Fibroblast of skin of right quadriceps (primary cell): ENCODE data around the gene MKI67.
"Not testable (repeated sequence)": the region's sequence is repeated elsewhere in the genome, so short reads cannot be mapped to it uniquely, and the experiment has no call there.

Experiments used
- DNase-seq: peaks from one replicate; pipeline ENCODE4 v3.0.0-alpha.2; 2013

The MKI67 gene

DNA sequence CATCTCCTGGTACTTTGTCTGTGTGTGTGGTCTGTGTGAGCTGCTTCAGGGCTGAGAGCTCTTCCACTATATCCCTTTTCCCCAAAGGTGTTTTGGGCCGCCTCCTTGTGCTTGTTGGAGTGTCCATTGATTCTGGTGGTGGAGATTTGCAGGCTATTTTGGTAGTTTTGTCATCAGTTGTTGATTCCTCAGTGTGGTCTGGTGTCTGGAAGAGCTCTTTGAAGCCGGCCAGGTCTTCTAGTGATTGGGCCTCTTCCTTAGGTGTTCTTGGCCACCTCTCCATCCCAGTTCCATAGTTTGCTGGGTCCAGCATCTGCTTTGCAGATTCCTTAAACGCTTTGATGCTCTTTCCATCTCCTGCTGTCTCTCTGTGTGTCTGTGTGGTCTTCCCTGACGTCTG is 20.8 kb downstream of the MKI67 start:
- no peak for DNase-seq

DNA sequence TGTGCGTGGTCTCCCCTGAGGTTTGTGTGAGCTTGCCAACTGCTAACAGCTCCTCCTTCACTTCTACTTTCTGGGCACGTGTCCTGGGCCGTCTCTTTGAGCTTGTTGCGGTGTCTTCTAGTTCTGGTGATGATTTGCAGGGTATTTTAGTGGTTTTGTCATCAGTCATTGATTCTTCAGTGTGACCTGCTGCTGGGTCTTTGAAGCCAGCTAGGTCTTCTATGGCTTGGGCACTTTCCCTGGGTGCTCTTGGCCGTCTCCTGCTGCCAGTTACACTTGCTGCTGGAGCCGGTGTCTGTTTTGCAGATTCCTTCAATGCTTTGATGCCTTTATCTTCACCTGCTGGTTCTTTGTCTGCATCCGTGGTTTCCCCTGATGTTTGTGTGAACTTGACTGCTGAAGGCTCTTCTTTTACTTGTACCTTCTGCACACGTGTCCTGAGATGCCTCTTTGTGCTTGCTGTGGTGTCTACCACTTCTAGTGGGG is 23.0 kb downstream of the MKI67 start:
- no peak for DNase-seq

DNA sequence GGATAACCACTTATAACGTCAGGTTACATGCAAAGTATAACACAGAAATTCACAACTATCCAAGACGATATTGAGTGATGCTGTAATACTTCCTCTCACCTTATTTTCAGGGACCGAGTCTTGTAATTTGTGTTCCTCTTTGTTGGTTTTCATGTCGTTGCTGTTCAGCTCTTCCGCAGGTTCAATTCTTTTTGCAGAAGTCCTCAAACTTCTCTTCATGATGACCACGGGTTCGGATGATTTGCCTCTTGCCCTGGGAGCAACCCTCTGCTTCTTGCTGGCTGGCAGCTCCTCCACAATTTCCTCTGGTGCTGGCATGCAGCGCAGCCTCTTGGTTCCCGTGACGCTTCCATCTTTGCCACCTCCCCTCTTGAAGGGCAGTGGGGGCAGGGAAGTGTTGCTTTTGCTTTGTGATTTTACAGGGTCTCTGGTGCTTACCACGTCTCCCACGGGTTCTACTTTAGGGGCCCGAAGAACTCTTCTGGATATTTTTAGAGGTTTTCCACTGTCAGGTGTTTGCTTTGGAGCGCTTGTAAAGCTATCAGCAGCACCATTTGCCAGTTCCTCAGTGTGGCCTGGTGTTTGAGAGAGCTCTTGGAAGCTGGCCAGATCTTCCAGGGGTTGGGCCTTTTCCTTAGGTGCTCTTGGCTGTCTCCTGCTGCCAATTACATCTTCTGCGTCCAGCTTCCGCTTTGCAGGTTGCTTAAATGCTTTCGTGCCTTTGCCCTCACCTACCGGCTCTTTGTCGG is 23.6 kb downstream of the MKI67 start:
- DNase-seq, result no peak

DNA sequence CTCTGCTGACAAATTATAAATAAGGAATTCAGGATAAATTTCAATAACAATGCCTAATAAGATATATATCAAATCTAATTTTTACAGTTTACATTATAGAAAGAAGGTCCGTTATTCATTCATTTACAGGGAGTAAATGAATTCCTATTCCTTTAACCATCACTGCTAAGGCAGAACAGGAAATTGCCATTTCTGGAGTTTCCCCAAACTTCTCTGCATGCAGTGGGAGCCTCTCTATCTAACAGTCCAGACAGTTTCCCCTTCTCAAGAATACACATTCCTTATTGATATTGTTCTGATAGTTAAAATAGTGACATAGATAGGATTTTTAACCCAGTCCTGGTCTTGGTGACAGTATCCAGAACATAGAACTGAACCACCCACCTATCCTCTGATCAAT is 24.3 kb downstream of the MKI67 start:
- no peak for DNase-seq

DNA sequence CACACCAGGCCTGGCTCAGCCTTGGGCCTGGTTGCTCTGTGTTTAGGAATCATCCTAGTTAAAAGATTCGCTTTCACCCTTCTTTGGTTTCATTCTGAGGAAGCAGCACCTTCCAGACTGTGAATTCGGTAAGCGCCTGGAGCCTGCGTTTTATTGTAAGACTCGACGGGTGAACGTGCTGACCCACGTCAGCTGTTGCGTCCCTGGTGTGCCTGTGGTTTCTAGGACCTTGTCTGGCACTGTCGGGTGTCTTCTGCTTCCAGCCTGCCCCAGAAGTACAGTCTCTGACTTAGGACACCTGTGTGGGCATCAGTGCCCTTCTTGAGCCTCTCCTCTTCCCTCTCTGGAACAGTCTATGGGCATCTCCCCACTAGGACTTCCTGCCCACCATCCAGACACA is 26.3 kb downstream of the MKI67 start:
- DNase-seq, result no peak

DNA sequence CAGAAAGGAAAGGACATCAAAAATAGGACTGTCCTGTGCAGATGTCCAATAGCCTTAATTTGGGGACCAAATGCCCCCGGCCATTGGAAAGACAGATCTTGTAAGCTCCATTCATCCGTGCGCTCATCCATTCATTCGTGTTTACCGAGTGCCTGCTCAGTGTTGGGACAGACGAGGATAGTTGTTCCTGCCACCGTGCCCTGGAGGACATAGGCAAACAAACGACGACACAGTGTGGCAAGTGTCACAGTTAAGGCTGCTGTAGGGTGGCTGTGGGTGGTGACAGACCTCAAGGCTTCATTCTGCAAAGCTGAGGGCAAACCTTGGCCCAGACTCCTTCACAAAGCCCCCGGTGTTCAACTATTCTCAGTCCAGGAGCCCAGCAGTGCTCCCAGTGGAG is 27.6 kb downstream of the MKI67 start:
- no peak for DNase-seq

DNA sequence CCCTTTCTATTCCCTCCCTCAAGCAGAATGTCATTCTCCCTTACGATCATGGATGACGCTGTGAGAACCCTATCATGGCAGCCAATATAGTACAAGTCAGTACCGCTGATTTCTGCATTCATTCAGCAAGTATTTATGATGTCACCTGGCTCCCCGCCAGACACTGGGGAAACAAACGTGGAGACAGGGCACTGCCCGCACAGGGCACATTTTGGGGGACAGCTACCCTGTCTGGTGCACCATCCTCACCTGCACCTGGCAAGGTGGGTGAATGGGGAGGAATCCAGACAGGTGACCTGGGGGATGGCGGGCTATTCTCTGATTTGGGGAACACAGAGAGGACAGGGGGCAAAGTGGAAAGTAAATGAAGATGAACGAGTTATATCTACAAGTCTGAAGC is 28.4 kb downstream of the MKI67 start:
- peak; percentile 29 for DNase-seq

DNA sequence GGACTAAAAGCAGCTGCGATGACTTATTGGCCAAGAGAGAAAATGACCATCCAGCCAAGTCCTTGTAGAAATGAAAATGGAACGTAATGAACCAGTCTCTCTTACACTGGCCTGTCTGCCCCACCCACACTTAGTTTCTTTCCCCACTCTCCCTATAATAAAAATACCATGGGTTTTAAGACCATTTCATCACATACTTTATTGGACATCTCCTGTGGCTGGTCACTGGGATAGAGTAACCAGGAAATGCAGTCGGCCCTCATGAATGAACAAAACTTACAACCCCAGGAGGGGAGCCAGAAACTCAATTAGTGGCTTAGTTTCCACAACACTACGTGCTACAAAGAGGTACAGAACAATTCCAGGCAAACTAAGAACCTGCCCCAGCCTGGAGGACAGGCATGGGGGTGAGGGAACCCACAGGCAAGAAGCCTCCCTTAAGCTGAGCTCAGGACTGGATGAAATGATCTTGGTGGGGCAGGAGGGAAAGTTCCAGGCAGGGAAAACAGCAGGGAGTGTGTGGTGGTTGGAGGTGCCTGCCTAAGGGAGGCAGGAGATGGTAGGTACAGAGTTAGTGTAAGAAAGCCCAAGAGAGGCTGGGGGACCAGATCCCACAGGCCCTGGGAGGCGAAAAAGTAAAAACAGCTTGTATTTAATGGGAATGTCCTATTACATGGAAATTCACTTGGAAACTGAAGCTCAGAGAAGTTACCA is 29.6 kb downstream of the MKI67 start:
- peak; percentile 14 for DNase-seq

DNA sequence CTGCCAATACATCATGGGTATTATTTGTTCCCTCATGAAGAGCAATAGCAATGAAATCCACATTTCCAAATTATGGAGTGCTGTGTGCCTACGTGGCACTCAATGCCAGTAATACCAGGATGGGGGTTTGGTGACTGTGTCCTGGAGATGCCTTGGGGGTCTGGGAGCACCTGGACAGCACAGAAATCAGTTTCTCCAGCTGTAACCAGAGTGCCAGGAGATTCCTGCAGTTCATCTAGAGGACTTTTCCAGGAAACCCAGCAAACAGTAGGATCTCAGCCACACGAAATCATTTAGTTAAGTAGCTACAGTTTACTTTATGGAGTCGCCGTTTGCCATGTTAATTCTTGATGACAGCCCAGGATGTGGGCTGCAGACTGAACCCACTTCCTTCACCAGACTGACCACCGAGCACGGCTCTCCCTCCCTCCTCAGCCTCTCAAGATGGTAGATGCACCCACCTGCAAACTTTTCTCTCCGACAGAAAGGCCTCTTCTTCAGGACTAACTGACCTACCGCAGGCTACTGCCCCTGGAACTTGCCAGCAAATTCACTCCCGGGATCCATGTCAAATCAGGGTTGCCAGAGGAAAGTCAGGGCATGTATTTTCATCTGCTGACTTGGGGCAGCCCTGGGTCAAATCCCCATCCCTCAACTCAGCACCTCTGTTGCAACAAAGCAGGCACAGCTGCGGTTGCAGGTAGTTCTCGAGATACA is 30.3 kb downstream of the MKI67 start:
- DNase-seq, result no peak

DNA sequence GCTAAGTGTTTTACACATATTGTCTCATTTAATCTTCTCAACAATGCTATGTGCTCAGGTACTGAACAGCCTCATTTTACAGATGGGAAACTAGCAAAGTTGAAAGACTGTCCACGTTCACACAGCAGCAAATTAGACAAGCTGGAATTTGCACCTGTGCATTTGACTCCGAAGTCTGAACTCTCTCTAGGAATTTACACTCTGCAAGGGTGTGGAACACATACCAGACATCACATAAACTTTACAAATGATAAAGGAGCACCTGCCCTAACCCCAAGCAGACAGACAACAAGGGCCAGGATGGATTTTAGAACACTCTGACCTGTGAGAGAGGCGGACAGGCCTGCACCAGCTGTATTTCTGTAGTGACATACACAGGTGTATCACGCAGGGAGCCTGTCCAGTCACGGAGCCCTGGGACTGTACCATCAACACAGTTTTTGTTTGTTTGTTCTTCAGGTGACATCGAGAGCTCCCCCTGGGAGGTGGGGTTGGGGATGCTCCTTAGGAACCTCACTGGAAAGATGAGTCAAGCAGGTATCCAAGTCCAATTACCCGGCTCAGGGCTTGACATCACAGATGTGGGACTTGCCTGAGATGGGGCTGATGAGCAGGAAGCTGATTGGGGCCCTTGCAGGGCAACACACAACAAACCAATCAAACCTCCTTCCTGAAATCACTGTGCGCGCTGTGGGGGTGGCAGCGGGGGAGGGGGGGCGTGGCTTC is 31.0 kb downstream of the MKI67 start:
- DNase-seq, result no peak

DNA sequence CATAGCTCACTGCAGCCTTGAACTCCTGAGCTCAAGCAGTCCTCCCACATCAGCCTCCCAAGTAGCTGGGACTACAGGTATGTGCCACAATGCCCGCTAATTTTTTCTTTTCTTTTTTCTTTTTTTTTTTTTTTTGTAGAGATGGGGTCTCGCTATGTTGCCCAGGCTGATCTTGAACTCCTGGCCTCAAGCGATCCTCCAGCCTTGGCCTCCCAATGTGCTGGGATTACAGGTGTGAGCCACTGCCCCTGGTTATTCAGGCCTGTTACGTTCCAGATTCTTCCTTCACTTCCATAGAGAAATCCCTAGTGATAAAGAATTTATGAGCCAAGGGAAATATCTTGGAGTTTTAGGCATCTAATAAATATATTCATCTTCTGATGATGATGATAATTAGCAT is 31.6 kb downstream of the MKI67 start:
- not testable (repeated sequence) for DNase-seq

DNA sequence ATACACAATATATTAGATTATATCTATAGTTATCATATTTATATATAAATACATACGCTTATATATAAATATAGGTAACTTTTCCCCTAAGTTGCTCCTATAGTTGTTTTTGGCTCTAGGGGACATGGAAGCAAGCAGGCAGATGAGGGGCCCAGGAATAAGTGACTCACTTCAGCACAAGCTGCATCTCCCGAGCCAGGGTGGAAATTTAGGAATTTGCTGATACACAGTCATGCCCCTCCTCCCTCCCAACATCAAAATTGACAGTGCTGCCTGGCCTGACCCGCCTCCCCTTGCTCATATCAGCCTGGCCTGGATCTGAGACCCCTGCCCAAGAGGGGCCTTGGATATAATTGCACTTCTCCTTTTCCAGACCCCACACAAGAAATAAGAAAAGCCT is 33.8 kb downstream of the MKI67 start:
- peak; percentile 27 for DNase-seq

DNA sequence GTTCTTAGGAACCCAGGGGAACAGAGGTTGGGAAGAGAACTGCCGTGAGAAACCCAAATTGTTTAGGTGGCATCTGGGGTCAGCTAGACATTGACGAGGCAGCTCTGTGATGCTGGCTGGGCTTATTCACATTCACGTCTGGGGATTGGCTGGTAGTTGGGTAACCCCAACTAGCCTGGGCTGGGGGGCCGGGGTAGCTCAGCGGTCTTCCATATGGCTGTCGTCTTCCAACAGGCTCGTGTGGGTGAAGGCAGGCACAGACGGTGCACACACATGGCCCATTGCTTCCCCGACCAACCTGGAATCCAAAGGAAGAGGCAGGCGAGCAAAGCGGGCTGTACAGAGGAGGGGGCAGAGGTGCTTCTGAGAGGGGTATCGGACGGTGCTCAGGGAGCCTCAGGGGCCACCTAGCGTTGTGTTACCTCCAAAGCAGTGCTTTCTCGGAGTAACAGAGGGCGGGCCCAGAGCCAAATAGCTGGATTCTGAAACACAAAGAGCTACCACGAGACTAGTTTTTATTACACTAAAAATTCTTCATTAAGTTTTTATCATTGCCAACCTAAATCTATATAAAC is 34.5 kb downstream of the MKI67 start:
- no peak for DNase-seq

DNA sequence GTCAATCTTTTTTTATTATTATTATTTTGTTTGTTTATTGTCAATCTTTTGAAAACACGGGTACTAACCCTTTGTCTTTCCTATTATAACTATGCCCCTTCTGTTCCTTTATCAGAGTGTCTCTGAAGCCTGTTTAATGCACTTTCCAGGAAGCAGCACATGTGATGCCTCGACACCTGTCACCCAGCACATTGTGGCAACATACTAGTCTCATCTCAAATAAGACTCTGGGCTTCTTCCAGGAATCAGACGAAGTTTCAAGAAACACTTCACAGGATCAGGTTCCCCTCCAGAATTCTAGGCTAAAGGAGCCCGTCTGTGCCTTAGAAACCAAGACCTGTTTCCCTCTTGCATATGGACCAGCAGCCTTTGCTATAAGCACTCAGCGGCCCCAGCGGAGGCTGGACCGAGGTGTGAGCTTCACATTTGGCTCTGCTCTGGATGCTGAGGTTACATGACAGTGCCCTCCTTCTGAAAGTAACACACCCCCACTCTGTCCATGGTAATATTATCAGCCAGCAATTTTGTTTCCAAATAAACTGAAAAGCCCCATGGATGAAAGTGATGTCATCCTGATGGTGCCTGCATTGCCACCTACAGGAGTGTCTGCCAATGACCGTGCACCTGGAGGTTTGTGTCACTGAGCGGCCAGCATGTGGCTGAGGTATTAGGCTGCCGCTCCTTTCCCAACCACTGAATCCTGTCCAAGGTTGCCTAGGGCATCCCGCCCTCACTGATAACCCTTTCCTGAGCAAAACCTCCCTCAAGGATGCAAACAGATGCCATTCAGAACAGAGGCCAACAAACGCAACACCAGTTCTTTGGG is 38.1 kb downstream of the MKI67 start:
- DNase-seq, result no peak

DNA sequence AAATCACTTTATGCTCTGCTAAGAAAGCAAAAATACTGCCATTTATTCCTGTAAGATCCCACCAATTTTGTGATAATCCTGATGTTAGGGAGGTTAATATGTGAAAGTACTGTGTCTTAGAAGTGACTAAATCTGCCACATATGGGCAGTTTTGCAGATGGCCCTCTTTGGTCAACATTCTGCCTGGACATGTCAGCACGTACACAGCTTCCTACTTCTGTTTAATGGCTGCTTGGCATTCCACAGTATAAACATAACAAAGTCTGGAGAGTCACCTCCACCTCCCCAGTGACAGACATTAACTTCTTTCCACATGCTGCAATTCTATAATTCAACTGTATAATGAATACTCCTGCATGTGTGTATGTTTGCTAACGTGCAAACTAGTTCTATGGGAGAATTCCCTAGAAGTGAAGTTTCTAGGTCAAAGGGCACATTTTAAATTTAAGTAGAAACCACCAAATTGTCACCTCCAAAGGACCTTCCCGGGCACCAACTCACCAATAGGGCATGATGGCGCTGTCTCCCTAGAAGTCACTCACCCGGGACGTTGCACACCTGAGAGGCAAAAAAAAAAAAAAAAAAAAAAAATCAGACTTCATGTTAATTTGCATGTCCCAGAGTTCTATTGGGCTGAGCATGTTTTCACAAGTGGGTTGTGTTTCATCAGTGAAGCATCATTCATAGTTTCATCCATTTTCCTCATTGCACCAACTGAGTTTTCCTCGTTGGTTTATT is 38.9 kb downstream of the MKI67 start:
- no peak for DNase-seq

DNA sequence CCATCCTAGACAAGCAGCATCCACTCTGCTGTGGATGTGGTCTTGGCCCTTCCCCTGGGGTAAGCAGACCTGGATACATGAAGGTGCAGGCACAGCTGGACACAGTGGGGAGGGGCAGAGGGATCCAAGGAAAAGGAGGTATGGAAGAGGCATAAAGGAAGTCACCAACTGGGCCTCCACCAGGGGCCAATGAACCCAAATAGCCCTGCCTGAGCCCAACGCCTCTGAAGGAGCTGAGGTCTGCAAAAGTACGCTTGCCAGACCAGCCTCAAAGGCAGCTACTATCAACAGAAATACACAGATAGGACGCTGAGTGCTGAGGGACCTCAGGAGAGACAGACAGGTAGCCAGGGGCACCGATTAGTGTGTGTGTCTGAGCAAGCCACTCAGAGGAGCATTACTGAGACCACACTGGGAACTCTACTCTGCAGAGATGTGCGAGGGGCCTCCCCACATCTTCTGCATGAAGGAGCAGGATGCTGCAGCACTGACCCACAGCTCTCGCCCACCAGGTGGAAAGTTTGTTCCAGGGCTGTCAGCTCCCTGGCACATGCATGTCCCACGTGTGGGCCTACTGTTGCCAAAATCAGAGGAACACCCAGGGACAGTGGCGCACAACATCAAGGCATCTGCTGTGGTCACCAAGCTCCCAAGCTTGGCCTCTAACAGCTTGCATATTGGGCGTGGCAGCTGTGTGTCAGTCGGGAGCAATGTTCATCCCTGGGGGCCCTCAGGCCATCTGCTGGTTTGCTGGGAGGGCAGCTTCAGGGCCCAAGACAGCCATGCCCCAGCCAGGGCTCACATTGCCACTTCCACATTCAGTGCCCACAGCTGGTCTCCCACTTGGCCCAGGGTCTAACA is 40.0 kb downstream of the MKI67 start:
- no peak for DNase-seq

DNA sequence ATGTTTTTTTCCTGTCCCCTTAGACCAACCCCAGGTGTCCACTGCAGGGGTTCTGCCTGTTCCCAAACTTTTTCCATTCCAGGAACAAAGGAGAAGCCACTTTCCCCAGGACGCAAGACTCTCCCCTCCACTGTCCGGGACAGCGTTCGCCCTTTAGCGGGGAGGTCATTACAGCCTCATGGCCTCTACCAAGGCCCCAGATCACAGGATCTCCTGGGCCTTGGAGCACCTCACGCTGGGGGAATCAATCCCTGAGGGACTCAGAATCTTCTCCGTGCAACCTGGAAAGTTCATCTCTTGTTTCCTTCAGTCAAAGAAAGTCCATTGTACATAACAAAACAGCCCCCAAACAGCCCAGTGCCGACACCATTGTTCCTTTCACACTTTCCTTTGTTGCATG is 41.2 kb downstream of the MKI67 start:
- no peak for DNase-seq

DNA sequence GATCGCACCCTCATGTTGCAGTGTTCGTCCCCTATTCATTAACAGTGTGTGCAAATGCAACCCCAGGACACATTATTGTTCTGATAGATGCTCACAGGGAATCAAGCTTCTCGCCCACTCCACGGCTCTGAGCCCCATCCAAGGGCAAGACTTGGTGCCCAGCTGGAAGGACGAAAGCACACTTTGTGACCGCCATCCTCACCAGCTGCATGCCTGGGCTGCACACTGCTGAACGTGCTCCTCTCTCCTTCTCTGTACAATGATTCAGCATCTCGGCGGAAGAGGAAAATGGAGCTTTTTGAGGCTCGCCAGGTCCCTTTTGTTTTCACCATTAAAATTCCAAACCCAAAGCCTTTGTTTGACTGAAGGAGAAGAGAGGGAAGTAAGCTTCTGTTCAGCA is 41.9 kb downstream of the MKI67 start:
- no peak for DNase-seq

DNA sequence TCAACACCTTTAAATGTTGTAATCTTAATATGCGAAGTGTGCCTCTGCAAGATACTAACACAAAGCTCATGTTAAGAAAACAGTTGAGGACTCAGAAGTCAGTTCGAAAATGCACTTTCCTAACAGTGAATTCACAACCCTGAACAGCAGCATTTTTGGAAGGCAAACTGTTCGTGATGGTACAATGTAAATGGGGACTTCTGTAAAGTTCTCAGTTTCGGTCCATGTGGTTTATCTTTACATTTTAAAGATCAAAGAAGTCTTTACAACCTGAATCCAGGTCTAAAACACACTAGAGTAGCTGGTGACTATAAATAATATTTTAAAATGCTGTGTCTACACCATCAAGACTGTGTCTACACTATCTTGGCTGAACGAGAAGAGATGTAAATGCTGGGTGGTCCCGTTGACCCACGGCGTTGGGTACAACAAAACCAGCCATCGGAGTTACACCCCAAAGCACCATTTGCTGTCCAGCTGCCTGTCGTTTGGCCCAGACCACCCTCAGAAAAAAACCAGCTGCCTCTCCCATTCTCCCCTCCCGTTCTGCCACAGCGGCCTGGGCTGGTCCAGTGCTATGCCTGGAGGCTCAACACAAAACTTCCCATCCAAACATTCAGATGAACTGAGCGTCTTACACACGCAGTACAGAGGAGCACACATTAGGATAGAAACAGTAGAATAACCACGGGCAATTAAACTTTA is 42.9 kb downstream of the MKI67 start:
- no peak for DNase-seq

DNA sequence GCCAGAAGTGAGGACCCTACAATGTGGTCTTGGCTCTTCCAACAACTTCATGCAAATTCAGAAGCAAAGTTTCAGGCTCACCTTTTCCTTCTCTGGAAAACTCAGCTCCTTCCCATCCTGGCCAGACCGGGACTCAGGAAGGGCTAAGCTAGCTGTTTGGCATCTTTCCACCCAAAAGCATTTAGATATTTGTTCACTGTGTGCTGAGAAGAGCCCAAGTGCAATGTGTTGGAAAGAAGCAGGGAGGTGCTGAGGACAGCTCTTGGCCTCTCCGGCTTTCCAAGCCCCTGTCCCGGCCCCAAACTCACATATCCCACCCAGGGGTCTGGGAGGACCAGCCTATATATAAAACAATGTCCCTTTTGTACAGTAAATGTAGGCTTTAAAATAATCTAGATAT is 44.5 kb downstream of the MKI67 start:
- DNase-seq, result no peak
